Heart right ventricle (tissue), 16 donors: Measurements from ENCODE around the gene PGBD4. TPM values are rescaled to one million over a fixed set of nuclear protein-coding genes. Genes with fewer than 3 reads are reported as not detected.

Source experiments
- ATAC-seq, 8 donors: fragments of 200-7000 bp; cut with Tn5 transposase; one replicate each; pipeline ENCODE4 v1.9.1; 2020; ENCODE audit warnings: mild to moderate bottlenecking in 8 of 8, moderate library complexity in 8 of 8, moderate number of reproducible peaks in 1 of 8
- DNase-seq, 2 donors: peaks; one replicate each; pipeline ENCODE4 v3.0.0-alpha.2; 2020
- H3K27ac ChIP-seq, 10 donors: fragments of 200-600 bp; sonication (generic) in 2 of 10; one replicate each; pipeline versions ENCODE4 v1.5.0 to v1.8.0; 2020 to 2022; ENCODE audit warnings: mild to moderate bottlenecking in 3 of 10
- H3K27me3 ChIP-seq, 7 donors: fragments of 200-600 bp; one replicate each; pipeline ENCODE4 v1.8.0; 2021 to 2022; ENCODE audit warnings: mild to moderate bottlenecking in 2 of 7
- H3K36me3 ChIP-seq, 9 donors: fragments of 200-600 bp; sonication (generic) in 1 of 9; one replicate each; pipeline versions ENCODE4 v1.5.0 to v1.8.0; 2020 to 2022; ENCODE audit warnings: mild to moderate bottlenecking in 2 of 9
- H3K4me1 ChIP-seq, 9 donors: fragments of 200-600 bp; sonication (generic) in 1 of 9; one replicate each; pipeline versions ENCODE4 v1.5.0 to v1.8.0; 2020 to 2022; ENCODE audit warnings: mild to moderate bottlenecking in 4 of 9
- H3K4me3 ChIP-seq, 10 donors: fragments of 200-600 bp; sonication (generic) in 2 of 10; one replicate each; pipeline versions ENCODE4 v1.5.0 to v1.8.0; 2020 to 2022; ENCODE audit warnings: mild to moderate bottlenecking in 7 of 10, moderate library complexity in 2 of 10
- H3K9me3 ChIP-seq, 11 donors: fragments of 200-600 bp in 10 of 11; sonication (generic) in 2 of 11; one replicate each; pipeline versions ENCODE4 v1.5.0 to v1.8.0; 2013 to 2022; ENCODE audit warnings: mild to moderate bottlenecking in 2 of 11, control low read depth in 1 of 11, moderate library complexity in 1 of 11
- CTCF ChIP-seq, 9 donors: fragments of 200-600 bp; sonication (generic) in 2 of 9; IDR thresholded peaks; one replicate each; pipeline versions ENCODE4 v1.5.0 to v1.8.0; 2021 to 2022; ENCODE audit warnings: antibody characterized with exemption in 9 of 9, mild to moderate bottlenecking in 5 of 9, moderate library complexity in 1 of 9
- WGBS, 2 donors: extraction: QIAGEN DNeasy Blood & Tissue Kit; methylation state at CpG; one replicate each; pipeline ENCODE4 v1.1.7; 2013; ENCODE audit warnings: inconsistent platforms in 1 of 2; 5-methylcytosine and 5-hydroxymethylcytosine counted together
- intact Hi-C, 10 donors: fragments of 100-400 bp; cut with DNase I; formaldehyde crosslinking; loops; one replicate each; pipeline versions ENCODE4 v1.11.1 to v1.14.2; 2022
- long read RNA-seq, 3 donors: library from polyadenylated mRNA; unstranded; transcript quantifications; one replicate each; pipeline ENCODE4 v2.0.0, GENCODE V29; 2020 to 2021
- polyA plus RNA-seq, 2 donors: library from polyadenylated mRNA; stranded (reverse); fragments of 200-250 nt; gene quantifications; one replicate each; pipeline ENCODE4 v1.2.3, GENCODE V29; 2013
- total RNA-seq, 10 donors: library from RNA; stranded (reverse); fragmentation: NEBNext Ultra II Directional in 3 of 10; extraction: Animal tissue kit (Norgen Biotek cat#: 25700) in 3 of 10; gene quantifications; one replicate each; pipeline versions ENCODE4 v1.2.1 to v1.2.4, GENCODE V29; 2021 to 2023
- donor health status: Arrhythmogenic right ventricular cardiomyopathy.
- donor health status: ischemic (EF 13 %, LVEDD 7.1; RV severe dilation, severe dysfunction).
- donor health status: healthy with polysubstance abuse.
- donor health status: DM: no; HTN: yes; CAD: no.
- donor health status: DM: no; HTN: no; CAD: no.
- donor health status: ischemic (EF 25% LVEDD 6.9; RV normal size, moderate dysfunction).
- donor health status: ischemic (EF 25% LVEDD 5.7; RV mildly dilated, moderate dysfunction).
- donor health status: healthy.
- donor health status: DM: yes; HTN: yes; CAD: no.
- donor health status: Ischemic cardiomyopathy.
- donor health status: ischemic (EF 35%, LVEDD 5.7; RV mildly dilated, moderate dysfunction).
- donor health status: nonischemic (EF 11% LVEDD 7.7; RV severe dilation, severe dysfunction).
- donor health status: DM: yes; HTN: yes; CAD: no.
- donor health status: PGD.
- donor health status: ischemic (EF 29% LVEDD 5.4; RV normal size, mild dysfunction).
- donor health status: nonischemic (EF 23%, LVEDD 6.1; RV moderate dilation, normal function).

PGBD4 gene
- total RNA-seq (1 to 10 TPM; 1.2 to 2.5 (median 1.9) TPM), polyA plus RNA-seq (1 to 10 TPM in 1 of 2 donors, under 1 TPM in 1; 0.39 to 1.1 TPM)
- long read RNA-seq, donor 1, full-length matches to known transcripts: 1 of 1 reads
- long read RNA-seq, donor 1, partial matches to known transcripts: 0 of 1 reads
- long read RNA-seq, donor 1, other reads (novel, unspliced or antisense): 0 of 1 reads
- long read RNA-seq, donor 2, full-length matches to known transcripts: 3 of 3 reads
- long read RNA-seq, donor 2, partial matches to known transcripts: 0 of 3 reads
- long read RNA-seq, donor 2, other reads (novel, unspliced or antisense): 0 of 3 reads
- long read RNA-seq, donor 3, full-length matches to known transcripts: 11 of 11 reads
- long read RNA-seq, donor 3, partial matches to known transcripts: 0 of 11 reads
- long read RNA-seq, donor 3, other reads (novel, unspliced or antisense): 0 of 11 reads

- Histone ChIP-seq H3K27me3 (no peaks in the 10 kb centered on the region), H3K9me3 (peaks cover 0 to 4% (median 0%) of the 10 kb centered on the region in 11 donors), H3K27ac (peak within 1 kb of the TSS; percentile 62 to 93 (median 84)), H3K4me3 (peak within 1 kb of the TSS; percentile 63 to 98 (median 86)), H3K4me1 (peaks cover 3 to 43% (median 31%) of the 10 kb centered on the region in 9 donors), H3K36me3 (no peaks in the 10 kb centered on the region)
- DNase-seq: peak; percentile 98 to 99
- intact Hi-C loops: loop anchor here in 8 of 10 donors (1.0 to 10.0 kb wide), 9 partner anchors 39 to 266 kb away; partner anchors contain the start of genes LPCAT4 (in 4 of the 8), AVEN (in 1 of the 8), EMC4 (in 1 of the 8) and KATNBL1 (in 1 of the 8)
- no peak for TF ChIP-seq CTCF (IDR thresholded peaks at IDR 0.05)
- ATAC-seq: peak; percentile 99 to 100 (median 100)
- 0% methylated on average over 48 of the region's 48 CpGs for WGBS, 2 donors
Measured at GRCh38 chr15:34101366-34102174, at the start of gene PGBD4, which contains the start of gene EMC7. TSS of gene PGBD4 (plus strand) at chr15:34102083. CDS start at chr15:34102532, 449 bp downstream. TSS of gene EMC7 (minus strand) at chr15:34101862. CDS start at chr15:34101839, 23 bp downstream.

DNA sequence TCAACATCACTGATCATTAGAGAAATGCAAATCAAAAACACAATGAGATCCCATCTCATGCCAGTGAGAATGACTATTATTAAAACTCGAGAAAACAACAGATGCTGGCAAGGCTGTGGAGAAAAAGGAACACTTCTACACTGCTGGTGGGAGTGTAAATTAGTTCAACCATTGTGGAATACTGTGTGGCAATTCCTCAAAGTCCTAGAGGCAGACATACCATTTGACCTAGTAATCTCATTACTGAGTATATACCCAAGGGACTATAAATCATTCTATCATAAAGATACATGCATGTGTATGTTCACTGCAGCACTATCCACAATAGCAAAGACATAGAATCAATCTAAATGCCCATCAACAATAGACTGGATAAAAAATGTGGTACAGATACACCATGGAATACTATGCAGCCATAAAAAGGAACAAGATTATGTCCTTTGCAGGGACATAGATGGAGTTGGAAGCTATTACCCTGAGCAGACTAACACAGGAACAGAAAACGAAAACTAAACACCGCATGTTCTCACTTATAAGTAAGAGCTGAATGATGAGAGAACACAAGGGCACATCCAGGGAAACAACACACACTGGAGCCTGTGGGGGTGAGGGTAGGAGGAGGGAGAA is 47.7 kb upstream of the PGBD4 start:
- intact Hi-C loops: no loop called here
- H3K27ac ChIP-seq: no peak overlapping the region
- no peak for TF ChIP-seq CTCF (IDR thresholded peaks at IDR 0.05)
- H3K9me3 ChIP-seq: peaks cover 0 to 34% (median 12%) of the 10 kb centered on the region in 11 donors
- ATAC-seq (no peak), DNase-seq (no peak)
- WGBS, 2 donors: 93 to 94% methylated on average over 3 of the region's 3 CpGs
- peaks cover 0 to 6% (median 0%) of the 10 kb centered on the region in 9 donors for H3K4me1 ChIP-seq
- H3K36me3 ChIP-seq: no peaks in the 10 kb centered on the region
- no peaks in the 10 kb centered on the region for H3K27me3 ChIP-seq
- H3K4me3 ChIP-seq: no peak overlapping the region

DNA sequence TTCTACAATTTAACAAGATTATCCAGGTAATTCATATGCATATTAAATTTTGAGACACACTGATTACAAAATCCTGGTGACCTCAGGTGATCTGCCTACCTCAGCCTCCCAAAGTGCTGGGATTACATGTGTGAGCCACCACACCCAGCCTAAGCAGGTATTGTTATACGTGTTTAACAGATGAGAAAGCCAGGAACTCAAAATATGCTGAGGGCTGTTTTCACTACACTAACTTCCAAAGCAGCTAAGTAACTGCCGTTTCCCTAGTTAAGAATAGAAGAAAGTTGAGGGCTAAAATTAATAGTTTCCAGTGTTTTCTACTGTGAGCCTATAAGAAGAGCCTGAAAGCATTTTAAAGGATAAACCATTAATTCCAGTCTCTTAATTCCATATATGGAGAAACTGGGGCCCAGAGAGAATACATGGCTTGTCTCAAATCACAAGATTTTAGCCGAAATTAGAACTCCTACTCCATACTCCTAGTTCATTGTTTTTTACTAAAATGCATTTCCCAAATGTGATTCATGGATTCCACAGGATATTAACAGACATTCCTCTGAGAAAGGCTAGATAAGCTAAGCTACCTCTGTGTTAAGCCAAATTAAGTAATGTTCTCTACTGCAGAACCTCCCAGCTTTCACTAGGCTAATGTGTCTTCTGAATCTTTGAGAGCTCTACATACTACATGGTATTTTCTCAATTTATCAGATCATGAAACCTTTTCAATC is 45.9 kb upstream of the PGBD4 start:
- peaks cover 0 to 6% (median 0%) of the 10 kb centered on the region in 9 donors for H3K4me1 ChIP-seq
- no peak for TF ChIP-seq CTCF (IDR thresholded peaks at IDR 0.05)
- H3K9me3 ChIP-seq: peaks cover 0 to 16% (median 7%) of the 10 kb centered on the region in 11 donors
- H3K27me3 ChIP-seq: no peaks in the 10 kb centered on the region
- ATAC-seq: peak in 6 of 8 donors; percentile 28 to 74 (median 59)
- H3K4me3 ChIP-seq: no peak overlapping the region
- 44 to 50% methylated on average over 3 of the region's 3 CpGs for WGBS, 2 donors
- H3K27ac ChIP-seq: peak overlapping the region in 4 of 10 donors; percentile 29 to 70 (median 45)
- intact Hi-C loops: no loop called here
- H3K36me3 ChIP-seq: no peaks in the 10 kb centered on the region
- DNase-seq: no peak
